Prostate gland (tissue), 2 donors: Measurements from ENCODE around the gene CTNND2.

Experiments used
- CTCF ChIP-seq, 4 experiments: fragments of 200-600 bp in 2 of 4; fragments of 450-650 bp in 2 of 4; sonication (generic) in 2 of 4; IDR thresholded peaks; 1 replicate in 3 of 4; 2 replicates in 1 of 4; pipeline ENCODE4 v1.5.1; 2016 to 2019; ENCODE audit warnings: antibody characterized with exemption in 4 of 4, mild to moderate bottlenecking in 2 of 4, moderate library complexity in 2 of 4
- POLR2A ChIP-seq: fragments of 450-650 bp; IDR thresholded peaks from one replicate; pipeline ENCODE4 v1.6.1; 2016; ENCODE audit warnings: antibody characterized with exemption, mild to moderate bottlenecking
- POLR2AphosphoS5 ChIP-seq: sonication (generic); formaldehyde crosslinking; IDR thresholded peaks from one replicate; pipeline ENCODE4 v1.6.1; 2017; ENCODE audit warnings: antibody characterized with exemption

- no peak for TF ChIP-seq POLR2A
- TF ChIP-seq CTCF (IDR thresholded peaks at IDR 0.05) = no peak
- TF ChIP-seq POLR2AphosphoS5 = no peak
Observed at GRCh38 chr5:11596657-11597071, 307.6 kb downstream of the CTNND2 start.
